RWPE1 (cell line): ENCODE results near the gene TGOLN2.

ENCODE experiments used
- CTCF ChIA-PET: fragments of 350-600 bp; sonication (Branson Sonifier 250); formaldehyde crosslinking; extraction: SDS; loops from one replicate; lab custom pipeline; 2021; lab: Yijun Ruan, JAX
- POLR2A ChIA-PET: fragments of 400-600 bp; formaldehyde crosslinking; extraction: SDS; loops from one replicate; lab custom pipeline; 2020; ENCODE audit warnings: antibody characterized with exemption; ENCODE audit not compliant: low non-redundant PET; lab: Yijun Ruan, JAX
- DNase-seq: peaks from one replicate; pipeline ENCODE4 v3.0.0; 2012; ENCODE audit warnings: low spot score
- H3K27ac ChIP-seq: fragments of 450-650 bp; 2 replicates; pipeline ENCODE4 v1.5.1; 2017
- TF ChIP-seq, protein P1 (sequence below): fragments of 450-650 bp; conservative IDR thresholded peaks from 2 replicates; pipeline ENCODE4 v1.5.1; 2017; ENCODE audit warnings: low read depth, mild to moderate bottlenecking

Gene TGOLN2

DNA sequence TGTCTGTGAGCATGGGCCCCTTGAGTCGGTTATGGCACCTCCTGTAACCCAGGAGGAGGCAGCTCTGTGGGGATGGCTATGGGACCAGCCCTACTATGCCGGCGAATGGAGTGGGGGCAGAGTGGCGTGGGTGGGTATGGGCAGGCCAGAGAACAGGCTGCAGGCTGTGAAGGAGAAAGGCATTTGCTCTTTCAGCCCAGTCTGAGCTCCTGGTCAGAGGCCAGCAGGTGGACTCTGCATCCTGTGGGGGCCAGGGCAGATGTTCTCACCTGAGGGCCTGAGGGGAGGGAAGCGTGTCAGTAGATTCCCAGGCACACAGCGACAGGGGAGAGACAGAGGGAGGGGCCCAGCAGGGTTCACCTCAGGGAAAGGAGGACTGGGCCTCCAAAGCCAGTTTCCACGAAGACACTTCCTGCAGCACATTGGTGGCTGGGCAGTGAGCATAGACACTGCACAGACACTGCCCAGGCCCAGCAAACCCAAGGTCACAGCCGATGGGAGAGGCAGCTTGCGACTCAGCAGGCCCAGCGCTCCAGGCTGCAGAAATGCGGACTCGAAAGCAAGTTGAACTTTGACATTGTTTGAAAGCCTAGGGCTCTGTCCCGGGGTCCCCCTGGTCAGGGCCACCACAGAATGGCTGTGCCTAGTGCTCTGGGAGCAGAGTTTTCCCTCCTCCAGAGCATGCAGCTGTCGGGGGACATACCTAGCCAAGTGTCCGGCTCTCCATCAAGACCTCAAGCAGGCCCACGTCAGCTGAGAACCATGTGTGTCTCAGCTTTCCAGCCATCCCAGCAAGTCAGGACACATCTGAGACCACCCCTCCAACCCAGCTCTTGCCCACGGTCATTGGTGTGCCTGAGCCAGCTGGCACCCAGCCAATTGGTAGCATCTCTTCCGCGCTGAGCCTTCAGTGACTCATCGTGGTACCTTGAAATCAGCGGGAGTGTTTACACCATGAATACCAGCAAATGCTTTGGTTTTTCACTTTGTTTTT lies 53.8 kb downstream of the TGOLN2 start:
- H3K27ac ChIP-seq, result peak overlapping the region; percentile 88
- ChIA-PET POLR2A (no interaction called here), CTCF (interaction anchor here (0.6 to 1.5 kb wide), 5 partner anchors 11 to 286 kb away, joined by 3 to 6 read pairs (median 3); no protein-coding TSS in a partner anchor)
- TF ChIP-seq, protein P1, sequence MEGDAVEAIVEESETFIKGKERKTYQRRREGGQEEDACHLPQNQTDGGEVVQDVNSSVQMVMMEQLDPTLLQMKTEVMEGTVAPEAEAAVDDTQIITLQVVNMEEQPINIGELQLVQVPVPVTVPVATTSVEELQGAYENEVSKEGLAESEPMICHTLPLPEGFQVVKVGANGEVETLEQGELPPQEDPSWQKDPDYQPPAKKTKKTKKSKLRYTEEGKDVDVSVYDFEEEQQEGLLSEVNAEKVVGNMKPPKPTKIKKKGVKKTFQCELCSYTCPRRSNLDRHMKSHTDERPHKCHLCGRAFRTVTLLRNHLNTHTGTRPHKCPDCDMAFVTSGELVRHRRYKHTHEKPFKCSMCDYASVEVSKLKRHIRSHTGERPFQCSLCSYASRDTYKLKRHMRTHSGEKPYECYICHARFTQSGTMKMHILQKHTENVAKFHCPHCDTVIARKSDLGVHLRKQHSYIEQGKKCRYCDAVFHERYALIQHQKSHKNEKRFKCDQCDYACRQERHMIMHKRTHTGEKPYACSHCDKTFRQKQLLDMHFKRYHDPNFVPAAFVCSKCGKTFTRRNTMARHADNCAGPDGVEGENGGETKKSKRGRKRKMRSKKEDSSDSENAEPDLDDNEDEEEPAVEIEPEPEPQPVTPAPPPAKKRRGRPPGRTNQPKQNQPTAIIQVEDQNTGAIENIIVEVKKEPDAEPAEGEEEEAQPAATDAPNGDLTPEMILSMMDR, result no peak
- DNase-seq, result peak; percentile 85

DNA sequence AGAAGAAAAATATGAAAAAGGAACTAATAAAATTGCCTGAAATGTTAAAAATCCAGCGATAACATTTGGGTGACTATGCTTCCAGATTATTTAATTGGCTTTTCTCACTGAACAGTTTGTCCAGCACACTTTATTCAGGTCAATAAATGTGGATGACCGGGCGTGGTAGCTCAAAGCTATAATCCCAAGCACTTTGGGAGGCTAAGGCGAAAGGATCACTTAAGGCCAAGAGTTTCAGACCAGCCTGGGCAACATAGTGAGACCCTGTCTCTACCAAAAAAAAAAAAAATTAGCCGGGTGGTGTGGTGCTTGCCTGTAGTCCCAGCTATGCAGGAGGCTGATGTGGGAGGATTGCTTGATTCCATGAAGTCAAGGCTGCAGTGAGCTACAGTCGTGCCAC lies 55.4 kb downstream of the TGOLN2 start:
- ChIA-PET CTCF (no interaction called here), POLR2A (no interaction called here)
- TF ChIP-seq, protein P1, result no peak
- no peak for DNase-seq
- H3K27ac ChIP-seq, result peak overlapping the region; percentile 88

DNA sequence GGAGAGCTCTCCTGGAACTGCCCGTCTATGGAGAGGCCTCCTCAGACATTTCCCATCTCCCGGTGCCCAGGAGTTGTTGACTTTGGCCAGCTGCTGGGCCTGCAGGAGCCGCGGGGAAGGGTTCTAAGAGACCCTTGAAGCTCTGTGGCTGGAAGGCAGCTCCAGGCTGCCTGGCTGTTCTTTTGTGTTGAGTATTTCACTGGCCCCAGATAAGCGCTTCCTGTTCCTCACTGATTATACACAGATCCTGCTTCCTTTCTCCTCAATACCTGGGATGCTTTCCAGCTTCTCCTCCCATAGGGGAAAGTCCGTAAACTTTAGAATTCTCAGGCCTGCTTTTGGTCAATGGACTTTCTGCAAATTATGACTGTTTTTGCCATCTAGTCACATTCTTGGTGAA lies 57.8 kb downstream of the TGOLN2 start:
- POLR2A ChIA-PET, result no interaction called here
- CTCF ChIA-PET, result interaction anchor here (0.5 to 0.7 kb wide), 4 partner anchors 11 to 74 kb away, joined by 3 read pairs; no protein-coding TSS in a partner anchor
- no peak for DNase-seq
- peak overlapping the region; percentile 40; the same call in 1 of the 2 replicates for H3K27ac ChIP-seq
- TF ChIP-seq, protein P1, result no peak
